Measurements from ENCODE around the gene TIMP3.

Gene TIMP3

GRCh38 chr22:32809786-32810554 lies 8.5 kb downstream of the TIMP3 start:
- DNase-seq, result no peak

- DNase-seq, result no peak
Observed at GRCh38 chr22:32810555-32811133, 9.1 kb downstream of the TIMP3 start.

DNA sequence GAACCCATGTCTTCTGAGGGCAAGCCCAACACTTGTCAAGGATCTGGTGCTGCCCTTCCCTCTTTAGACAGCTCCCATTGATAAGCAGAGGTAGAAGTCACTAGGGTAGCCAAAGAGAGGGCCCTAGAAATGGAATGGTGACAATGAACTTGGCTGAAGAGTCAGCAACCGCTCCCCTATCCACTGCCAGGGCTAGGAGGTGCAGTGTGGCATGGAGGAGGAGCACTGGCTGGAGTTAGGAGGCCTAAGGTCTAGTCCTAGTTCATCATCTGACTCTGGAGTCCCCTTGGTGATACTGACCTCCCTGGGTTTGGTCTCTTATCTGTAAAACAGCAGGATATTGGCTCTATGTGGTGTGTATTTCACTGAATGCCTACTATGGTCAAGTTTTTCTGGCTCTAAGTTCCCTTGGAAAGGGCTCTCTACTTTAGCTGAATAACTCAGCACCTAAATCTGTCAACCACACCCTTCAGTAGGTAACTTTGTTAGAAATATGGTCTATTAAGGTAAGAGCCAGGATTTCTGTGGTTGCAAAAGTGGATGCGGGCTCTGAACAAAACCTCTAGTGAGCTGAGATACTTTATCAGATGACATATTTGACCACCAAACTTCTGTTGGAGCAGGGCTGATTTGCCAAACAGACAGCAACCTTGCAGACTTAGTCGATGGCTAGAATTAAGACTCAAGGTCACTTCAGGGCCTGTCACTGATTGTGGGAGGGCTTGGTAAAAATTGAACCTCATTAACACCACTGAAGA lies 10.5 kb downstream of the TIMP3 start:
- no peak for DNase-seq

- DNase-seq, result no peak
Observed at GRCh38 chr22:32814285-32814860, 12.9 kb downstream of the TIMP3 start.

DNA sequence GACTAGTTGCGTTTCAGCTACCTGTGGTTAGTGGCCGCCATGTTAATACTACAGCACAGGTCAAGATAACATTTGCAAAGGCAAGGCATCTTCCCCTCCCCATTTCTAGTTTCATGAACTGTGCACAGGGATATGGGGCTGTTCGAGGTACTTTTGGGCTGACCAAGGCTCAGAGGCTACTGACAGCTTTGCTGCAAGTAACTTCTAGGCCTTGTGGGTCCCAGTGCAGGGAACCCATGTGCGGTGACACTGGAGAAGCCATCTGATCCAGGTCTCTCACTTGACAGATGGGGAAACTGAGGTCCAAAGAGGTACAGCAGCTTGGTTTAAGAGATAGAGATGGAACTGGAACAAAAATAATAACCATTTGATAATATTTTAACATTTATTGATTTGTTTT lies 13.6 kb downstream of the TIMP3 start:
- DNase-seq, result no peak

DNA sequence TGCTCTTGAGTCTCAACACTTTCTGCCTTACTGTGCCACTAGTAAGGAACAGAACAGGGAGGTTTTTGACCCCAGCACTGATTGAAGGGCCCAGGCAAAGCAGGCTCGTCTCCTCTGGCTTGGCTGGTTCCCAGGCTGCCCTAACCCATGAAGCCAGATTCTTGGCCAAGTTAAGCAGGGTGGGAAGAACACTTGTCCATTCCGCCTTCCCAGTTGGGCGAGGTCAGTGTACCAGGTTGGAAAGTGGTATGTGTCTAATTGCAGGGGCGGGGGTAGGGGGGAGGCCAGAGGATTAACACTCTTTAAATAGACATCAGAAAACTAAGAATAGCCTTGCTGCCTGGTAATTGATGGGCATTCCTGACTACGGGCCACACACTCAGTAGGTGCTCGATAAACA lies 14.4 kb downstream of the TIMP3 start:
- no peak for DNase-seq

- DNase-seq, result no peak
Observed at GRCh38 chr22:32817137-32817730, 15.7 kb downstream of the TIMP3 start.

- no peak for DNase-seq
Observed at GRCh38 chr22:32818446-32819115, 17.1 kb downstream of the TIMP3 start.

GRCh38 chr22:32819120-32819519 lies 17.6 kb downstream of the TIMP3 start:
- DNase-seq, result no peak

DNA sequence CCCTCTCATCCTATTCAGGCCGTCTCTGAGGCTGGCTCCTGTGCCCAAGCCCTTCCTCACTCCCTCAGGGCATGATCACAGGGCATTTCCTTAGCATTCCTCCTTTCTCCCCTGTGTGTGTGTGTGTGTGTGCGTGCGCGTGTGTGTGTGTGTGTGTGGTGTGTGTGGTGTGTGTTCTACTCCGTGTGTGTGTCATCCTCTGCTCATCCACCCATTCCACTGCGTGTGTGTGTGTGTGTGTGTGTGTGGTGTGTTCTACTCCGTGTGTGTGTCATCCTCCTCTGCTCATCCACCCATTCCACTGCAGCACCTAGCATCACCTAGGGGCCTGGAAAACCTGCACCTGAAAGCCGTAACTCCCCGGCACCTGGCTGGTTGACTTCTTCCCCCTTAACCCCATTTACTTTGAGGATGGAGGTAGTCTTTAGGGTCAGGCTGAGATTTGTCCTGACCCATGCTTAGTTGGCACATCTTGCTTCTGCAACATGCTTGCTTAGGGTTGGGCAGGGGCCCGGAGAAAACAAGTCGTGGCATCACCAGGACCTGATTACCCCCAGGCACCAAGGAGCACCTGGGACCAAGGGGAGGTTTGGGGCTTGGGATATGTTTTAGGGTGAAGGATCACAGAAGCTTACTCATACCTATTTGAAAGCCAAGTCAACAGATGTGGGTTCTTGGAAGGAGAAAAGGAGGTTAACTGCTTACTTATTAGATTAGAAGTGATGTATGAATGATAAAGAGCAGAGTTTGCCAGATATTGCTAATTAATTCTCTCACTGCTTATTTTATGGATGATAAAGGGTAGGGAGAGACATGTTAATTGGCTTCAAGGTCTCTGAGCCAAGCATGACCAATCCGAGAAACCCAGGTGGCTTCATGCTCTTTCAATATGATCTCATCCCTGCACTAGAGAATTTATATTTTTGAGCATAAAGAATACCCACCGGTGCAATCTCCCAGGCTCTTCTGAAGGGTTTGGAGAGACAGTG lies 18.9 kb downstream of the TIMP3 start:
- no peak for DNase-seq

DNA sequence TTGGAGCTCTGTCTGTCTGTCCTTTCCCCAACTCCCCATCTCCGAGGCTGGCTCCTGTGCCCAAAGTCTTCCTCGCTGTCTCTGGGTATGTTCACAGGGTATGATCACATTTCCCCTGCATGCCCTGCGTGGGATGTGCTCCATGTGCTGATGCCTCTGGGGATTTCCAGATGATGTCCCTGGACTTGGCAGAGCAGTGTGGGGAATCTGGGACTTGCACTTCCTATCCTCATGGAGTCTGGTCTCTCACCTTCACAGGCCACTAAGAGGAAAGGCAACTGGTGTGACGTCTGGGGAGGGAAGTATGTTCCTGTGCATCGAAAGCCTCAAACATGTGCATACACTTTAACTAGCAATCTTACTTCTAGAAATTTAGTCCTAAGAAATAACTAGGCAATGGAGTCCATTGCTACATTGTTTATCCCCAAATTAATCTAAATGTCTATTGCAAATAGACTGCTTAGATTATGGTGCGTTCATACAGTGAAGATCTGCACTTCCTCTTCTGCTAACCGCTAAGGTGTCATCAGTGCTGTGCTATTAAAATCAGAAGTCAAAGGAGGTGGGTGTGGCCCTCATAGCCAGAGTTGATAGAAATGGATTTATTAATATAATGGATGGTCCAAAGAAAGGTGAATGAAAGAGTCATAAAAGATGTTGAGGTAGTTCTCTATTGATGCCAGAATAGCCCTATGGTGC lies 20.8 kb downstream of the TIMP3 start:
- no peak for DNase-seq

DNA sequence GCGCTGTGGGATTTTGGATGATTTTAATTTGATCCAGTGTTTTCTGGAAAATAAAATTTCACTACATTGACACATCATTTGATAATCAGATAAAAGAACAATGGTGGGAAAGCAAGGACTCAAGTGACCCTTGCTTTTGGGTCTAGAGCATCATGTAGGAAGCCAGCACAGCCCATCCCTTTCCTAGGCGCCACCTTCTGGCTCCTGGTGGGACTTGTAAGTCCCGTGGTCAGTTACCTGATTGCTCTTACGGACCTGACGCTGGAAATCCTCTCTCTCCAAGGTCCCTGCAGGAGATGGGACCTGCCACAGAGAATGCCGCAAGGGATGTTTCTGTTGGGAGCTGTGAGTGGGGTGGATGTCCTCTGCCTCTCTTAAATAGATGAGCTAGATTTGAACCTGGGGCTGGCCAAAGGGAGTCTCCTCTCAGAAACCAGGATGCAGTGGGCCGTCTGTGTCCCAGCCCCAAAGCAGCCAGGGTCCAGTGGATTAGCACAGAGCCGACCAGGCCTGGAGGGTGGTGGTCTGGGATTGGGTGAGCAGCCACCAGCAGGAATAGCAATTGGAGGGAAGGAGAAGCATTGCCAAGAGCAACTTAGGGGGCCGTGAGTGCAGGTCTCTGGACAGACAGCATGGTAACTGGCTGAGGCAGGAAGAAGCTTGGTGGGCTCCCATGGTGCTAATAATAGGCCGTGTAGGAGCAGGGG lies 21.7 kb downstream of the TIMP3 start:
- no peak for DNase-seq

- no peak for DNase-seq
Observed at GRCh38 chr22:32824531-32825312, 23.2 kb downstream of the TIMP3 start.

GRCh38 chr22:32826537-32826936 lies 25.0 kb downstream of the TIMP3 start:
- no peak for DNase-seq

- no peak for DNase-seq
Observed at GRCh38 chr22:32827049-32827602, 25.6 kb downstream of the TIMP3 start.

DNA sequence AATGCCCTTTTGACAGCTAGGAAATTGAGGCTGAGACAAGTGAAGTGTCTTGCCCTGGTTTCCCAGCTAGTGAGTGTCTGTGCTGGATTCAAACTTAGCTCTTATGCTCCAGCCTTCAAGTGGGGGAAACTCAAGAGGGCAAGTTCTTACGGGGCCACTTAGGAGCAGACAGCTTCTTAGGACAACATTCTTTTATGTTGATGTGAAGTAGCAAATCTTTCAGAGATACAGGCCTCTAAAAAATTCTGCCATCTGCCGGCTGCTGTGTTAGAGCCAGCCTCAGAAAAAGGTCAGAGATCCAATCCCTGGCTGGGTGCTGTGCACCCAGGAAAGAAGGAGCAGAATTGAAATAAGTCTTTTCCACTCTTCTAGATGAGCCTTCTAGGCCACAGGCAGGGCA lies 26.6 kb downstream of the TIMP3 start:
- no peak for DNase-seq

- no peak for DNase-seq
Observed at GRCh38 chr22:32828561-32828960, 27.1 kb downstream of the TIMP3 start.

GRCh38 chr22:32829451-32829851 lies 27.9 kb downstream of the TIMP3 start:
- DNase-seq, result no peak

DNA sequence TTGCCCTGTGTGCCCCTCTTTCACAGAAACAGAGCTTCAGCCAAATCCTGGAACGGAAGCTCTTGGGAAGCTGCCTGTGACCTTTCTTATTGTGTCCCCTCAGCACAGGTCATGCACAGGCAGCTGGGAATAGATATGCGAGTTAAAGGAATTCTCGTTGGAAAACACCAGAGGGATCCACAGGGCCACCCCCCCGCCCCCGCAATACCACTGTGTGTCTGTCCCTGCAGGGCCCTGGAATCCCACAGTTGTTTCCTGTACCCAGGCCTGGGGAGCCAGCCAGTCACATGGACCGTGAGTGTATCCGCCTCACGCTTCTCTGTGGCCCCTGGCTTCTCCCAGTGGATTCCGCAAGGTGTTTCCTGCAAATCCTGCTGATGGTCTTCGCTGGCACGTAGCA lies 29.0 kb downstream of the TIMP3 start:
- no peak for DNase-seq
